OCI-LY3 (cell line): ENCODE results near the gene NACC1.

ENCODE experiments used
- EZH2phosphoT487 ChIP-seq: fragments of 200-600 bp; shearing (Covaris generic); IDR thresholded peaks from 2 replicates; pipeline ENCODE4 v1.6.1; 2018; ENCODE audit warnings: antibody characterized with exemption, mixed run types, low read depth
- TF ChIP-seq, protein P1 (sequence below): fragments of 200-600, 300-600 bp; sonication (generic); IDR thresholded peaks from 2 replicates; pipeline ENCODE4 v1.5.1; 2014; ENCODE audit warnings: antibody characterized with exemption, low read length, low read depth

DNA sequence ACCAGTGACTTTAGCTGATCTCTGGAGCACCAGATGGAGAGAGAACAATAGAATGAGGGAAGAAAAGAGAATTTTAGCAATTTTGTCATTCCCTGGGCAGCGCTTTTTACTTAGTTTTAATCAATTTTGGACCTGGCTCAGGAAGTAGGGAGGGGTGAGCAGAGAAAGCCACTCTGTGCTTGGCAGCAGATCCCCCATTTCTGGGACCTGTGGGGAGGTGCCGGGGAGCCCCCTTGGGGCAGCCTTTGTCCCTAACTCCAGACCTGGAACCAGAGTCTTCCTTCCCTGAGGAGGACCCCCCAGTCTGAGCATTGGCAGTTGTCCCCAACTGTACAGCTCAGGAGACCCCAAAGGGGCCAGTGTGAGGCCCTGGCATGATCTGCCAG lies 25.9 kb upstream of the NACC1 start:
- TF ChIP-seq, protein P1, sequence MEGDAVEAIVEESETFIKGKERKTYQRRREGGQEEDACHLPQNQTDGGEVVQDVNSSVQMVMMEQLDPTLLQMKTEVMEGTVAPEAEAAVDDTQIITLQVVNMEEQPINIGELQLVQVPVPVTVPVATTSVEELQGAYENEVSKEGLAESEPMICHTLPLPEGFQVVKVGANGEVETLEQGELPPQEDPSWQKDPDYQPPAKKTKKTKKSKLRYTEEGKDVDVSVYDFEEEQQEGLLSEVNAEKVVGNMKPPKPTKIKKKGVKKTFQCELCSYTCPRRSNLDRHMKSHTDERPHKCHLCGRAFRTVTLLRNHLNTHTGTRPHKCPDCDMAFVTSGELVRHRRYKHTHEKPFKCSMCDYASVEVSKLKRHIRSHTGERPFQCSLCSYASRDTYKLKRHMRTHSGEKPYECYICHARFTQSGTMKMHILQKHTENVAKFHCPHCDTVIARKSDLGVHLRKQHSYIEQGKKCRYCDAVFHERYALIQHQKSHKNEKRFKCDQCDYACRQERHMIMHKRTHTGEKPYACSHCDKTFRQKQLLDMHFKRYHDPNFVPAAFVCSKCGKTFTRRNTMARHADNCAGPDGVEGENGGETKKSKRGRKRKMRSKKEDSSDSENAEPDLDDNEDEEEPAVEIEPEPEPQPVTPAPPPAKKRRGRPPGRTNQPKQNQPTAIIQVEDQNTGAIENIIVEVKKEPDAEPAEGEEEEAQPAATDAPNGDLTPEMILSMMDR: no peak
- TF ChIP-seq EZH2phosphoT487: no peak
